Lung (tissue), 12 donors: ENCODE measurements around the gene TOX2. TPM values are rescaled to one million over a fixed set of nuclear protein-coding genes. Genes with fewer than 3 reads are reported as not detected.

Source experiments
- ATAC-seq: fragments of 200-7000 bp; cut with Tn5 transposase; one replicate; pipeline ENCODE4 v1.9.1; 2020; ENCODE audit warnings: moderate number of reproducible peaks; ENCODE audit not compliant: insufficient read depth, low FRiP score
- DNase-seq, 3 donors: peaks; one replicate each; pipeline ENCODE4 v3.0.0-alpha.2; 2013 to 2017
- H3K27ac ChIP-seq, 2 donors: one replicate each; pipeline ENCODE4 v1.5.1; 2013; ENCODE audit warnings: mild to moderate bottlenecking in 2 of 2, moderate library complexity in 2 of 2, control low read depth in 1 of 2, inconsistent platforms in 1 of 2, low read depth in 1 of 2, low read length in 1 of 2
- H3K27me3 ChIP-seq, 3 donors: one replicate each; pipeline ENCODE4 v1.5.1; 2013; ENCODE audit warnings: low read length in 2 of 3; ENCODE audit not compliant: control insufficient read depth in 3 of 3, insufficient read depth in 3 of 3
- H3K36me3 ChIP-seq, 4 donors: one replicate each; pipeline ENCODE4 v1.5.1; 2013; ENCODE audit warnings: low read length in 4 of 4, mild to moderate bottlenecking in 1 of 4, moderate library complexity in 1 of 4; ENCODE audit not compliant: control insufficient read depth in 4 of 4, insufficient read depth in 4 of 4
- H3K4me1 ChIP-seq, 5 donors: one replicate each; pipeline ENCODE4 v1.5.1; 2013; ENCODE audit warnings: low read length in 5 of 5, mild to moderate bottlenecking in 2 of 5, moderate library complexity in 1 of 5; ENCODE audit not compliant: control insufficient read depth in 5 of 5, insufficient read depth in 5 of 5
- H3K4me3 ChIP-seq: one replicate; pipeline ENCODE4 v1.5.1; 2013; ENCODE audit warnings: mild to moderate bottlenecking, control low read depth, moderate library complexity
- H3K9ac ChIP-seq, 2 donors: one replicate each; pipeline ENCODE4 v1.5.1; 2013; ENCODE audit warnings: low read length in 2 of 2, control low read depth in 1 of 2; ENCODE audit not compliant: insufficient read depth in 1 of 2
- H3K9me3 ChIP-seq, 4 donors: one replicate each; pipeline ENCODE4 v1.5.1; 2013; ENCODE audit warnings: low read length in 3 of 4, mild to moderate bottlenecking in 1 of 4, moderate library complexity in 1 of 4; ENCODE audit not compliant: control insufficient read depth in 4 of 4, insufficient read depth in 3 of 4
- CTCF ChIP-seq: IDR thresholded peaks from 2 replicates; pipeline ENCODE4 v1.5.1; 2012; ENCODE audit warnings: mild to moderate bottlenecking; ENCODE audit errors: control extremely low read depth, extremely low read depth
- WGBS, 2 donors: extraction: QIAGEN DNeasy Blood & Tissue Kit; methylation state at CpG; one replicate each; pipeline ENCODE4 v1.1.7; 2013; 5-methylcytosine and 5-hydroxymethylcytosine counted together
- polyA plus RNA-seq, 2 donors: library from polyadenylated mRNA; stranded (reverse); fragments of 200-250 nt; gene quantifications; one replicate each; pipeline ENCODE4 v1.2.1, GENCODE V29; 2013
- total RNA-seq, 2 donors: library from RNA; depleted of rRNA in 1 of 2; stranded (reverse); fragments of >200 nt in 1 of 2; gene quantifications; one replicate each; pipeline ENCODE4 v1.2.1, GENCODE V29; 2014 to 2021
- donor health status: control.
- donor health status: control.
- donor health status: Bipolar disorder and iron deficiency.
- donor health status: healthy.
- donor health status: DM: yes; HTN: yes; CAD: no.

TOX2 gene
- total and polyA plus RNA-seq, 4 donors = 12.0 to 25.5 (median 16.6) TPM

- WGBS, 2 donors = 61 to 75% methylated on average over 7 of the region's 7 CpGs
- Histone ChIP-seq H3K9ac (no peak overlapping the region), H3K9me3 (peaks cover 0 to 7% (median 3%) of the 10 kb centered on the region in 4 donors), H3K27me3 (peaks cover 0 to 4% (median 0%) of the 10 kb centered on the region in 3 donors), H3K27ac (no peak overlapping the region), H3K4me3 (no peak overlapping the region), H3K36me3 (no peaks in the 10 kb centered on the region), H3K4me1 (no peaks in the 10 kb centered on the region)
- no peak for TF ChIP-seq CTCF
- peak in 1 of 3 donors; percentile 34 for DNase-seq
- no peak for ATAC-seq
These were observed 190.3 kb downstream of the TOX2 start for GRCh38 chr20:44104798-44105517.

GRCh38 chr20:44106615-44107014 is 192.0 kb downstream of the TOX2 start:
- H3K27me3 ChIP-seq = peaks cover 0 to 4% (median 0%) of the 10 kb centered on the region in 3 donors
- 79 to 86% methylated on average over 5 of the region's 5 CpGs for WGBS, 2 donors
- H3K9ac ChIP-seq = no peak overlapping the region
- peaks cover 0 to 8% (median 3%) of the 10 kb centered on the region in 4 donors for H3K9me3 ChIP-seq
- H3K27ac ChIP-seq = no peak overlapping the region
- DNase-seq = no peak
- H3K4me1 ChIP-seq = no peaks in the 10 kb centered on the region
- no peak overlapping the region for H3K4me3 ChIP-seq
- no peaks in the 10 kb centered on the region for H3K36me3 ChIP-seq
- TF ChIP-seq CTCF = no peak
- ATAC-seq = no peak

GRCh38 chr20:44109951-44110361 is 195.3 kb downstream of the TOX2 start:
- H3K27ac ChIP-seq = no peak overlapping the region
- H3K36me3 ChIP-seq = no peaks in the 10 kb centered on the region
- peaks cover 0 to 8% (median 0%) of the 10 kb centered on the region in 3 donors for H3K27me3 ChIP-seq
- H3K9ac ChIP-seq = no peak overlapping the region
- H3K9me3 ChIP-seq = peaks cover 0 to 8% (median 3%) of the 10 kb centered on the region in 4 donors
- no peaks in the 10 kb centered on the region for H3K4me1 ChIP-seq
- H3K4me3 ChIP-seq = no peak overlapping the region
- DNase-seq (peak in 2 of 3 donors; percentile 12 to 31), ATAC-seq (peak; percentile 20)
- TF ChIP-seq CTCF = no peak
- WGBS, 2 donors = 50 to 56% methylated on average over 5 of the region's 5 CpGs
